ENCODE results near the gene VAPB.

DNA sequence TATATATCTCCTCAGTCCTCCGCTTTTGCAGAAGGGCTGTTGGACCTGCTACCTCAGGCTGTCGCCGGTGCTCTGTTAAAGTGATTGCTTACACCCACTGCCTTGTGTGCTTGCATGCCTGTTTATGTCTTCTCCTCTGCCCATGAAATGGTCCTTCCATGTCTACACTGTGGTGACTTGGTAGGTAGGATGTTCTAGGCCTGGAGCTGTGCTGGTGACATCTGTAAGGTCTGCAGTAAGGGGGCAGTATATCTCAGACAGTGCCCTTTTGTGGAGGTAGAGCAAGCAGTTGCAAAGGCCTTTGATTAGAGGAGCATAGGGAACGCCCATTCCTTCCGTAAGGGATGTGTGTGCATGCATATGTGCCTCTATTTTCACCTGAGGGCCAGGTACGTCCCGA, 40.3 kb downstream of the VAPB start:
- TF ChIP-seq, protein P1, sequence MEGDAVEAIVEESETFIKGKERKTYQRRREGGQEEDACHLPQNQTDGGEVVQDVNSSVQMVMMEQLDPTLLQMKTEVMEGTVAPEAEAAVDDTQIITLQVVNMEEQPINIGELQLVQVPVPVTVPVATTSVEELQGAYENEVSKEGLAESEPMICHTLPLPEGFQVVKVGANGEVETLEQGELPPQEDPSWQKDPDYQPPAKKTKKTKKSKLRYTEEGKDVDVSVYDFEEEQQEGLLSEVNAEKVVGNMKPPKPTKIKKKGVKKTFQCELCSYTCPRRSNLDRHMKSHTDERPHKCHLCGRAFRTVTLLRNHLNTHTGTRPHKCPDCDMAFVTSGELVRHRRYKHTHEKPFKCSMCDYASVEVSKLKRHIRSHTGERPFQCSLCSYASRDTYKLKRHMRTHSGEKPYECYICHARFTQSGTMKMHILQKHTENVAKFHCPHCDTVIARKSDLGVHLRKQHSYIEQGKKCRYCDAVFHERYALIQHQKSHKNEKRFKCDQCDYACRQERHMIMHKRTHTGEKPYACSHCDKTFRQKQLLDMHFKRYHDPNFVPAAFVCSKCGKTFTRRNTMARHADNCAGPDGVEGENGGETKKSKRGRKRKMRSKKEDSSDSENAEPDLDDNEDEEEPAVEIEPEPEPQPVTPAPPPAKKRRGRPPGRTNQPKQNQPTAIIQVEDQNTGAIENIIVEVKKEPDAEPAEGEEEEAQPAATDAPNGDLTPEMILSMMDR (IDR thresholded peaks at IDR 0.05): no peak
- TF ChIP-seq POLR2A (IDR thresholded peaks at IDR 0.05) (no peak), EP300 (IDR thresholded peaks at IDR 0.05) (no peak)
